ENCODE data around the gene SERHL2. TPM values are rescaled to one million over a fixed set of nuclear protein-coding genes. Genes with fewer than 3 reads are reported as not detected.

SERHL2 gene, protein sequence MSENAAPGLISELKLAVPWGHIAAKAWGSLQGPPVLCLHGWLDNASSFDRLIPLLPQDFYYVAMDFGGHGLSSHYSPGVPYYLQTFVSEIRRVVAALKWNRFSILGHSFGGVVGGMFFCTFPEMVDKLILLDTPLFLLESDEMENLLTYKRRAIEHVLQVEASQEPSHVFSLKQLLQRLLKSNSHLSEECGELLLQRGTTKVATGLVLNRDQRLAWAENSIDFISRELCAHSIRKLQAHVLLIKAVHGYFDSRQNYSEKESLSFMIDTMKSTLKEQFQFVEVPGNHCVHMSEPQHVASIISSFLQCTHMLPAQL
- total RNA-seq (2022; extraction: Qiagen RNA extraction) = 0.17 to 0.45 TPM (median 0.28 TPM) in 5 replicates

DNA sequence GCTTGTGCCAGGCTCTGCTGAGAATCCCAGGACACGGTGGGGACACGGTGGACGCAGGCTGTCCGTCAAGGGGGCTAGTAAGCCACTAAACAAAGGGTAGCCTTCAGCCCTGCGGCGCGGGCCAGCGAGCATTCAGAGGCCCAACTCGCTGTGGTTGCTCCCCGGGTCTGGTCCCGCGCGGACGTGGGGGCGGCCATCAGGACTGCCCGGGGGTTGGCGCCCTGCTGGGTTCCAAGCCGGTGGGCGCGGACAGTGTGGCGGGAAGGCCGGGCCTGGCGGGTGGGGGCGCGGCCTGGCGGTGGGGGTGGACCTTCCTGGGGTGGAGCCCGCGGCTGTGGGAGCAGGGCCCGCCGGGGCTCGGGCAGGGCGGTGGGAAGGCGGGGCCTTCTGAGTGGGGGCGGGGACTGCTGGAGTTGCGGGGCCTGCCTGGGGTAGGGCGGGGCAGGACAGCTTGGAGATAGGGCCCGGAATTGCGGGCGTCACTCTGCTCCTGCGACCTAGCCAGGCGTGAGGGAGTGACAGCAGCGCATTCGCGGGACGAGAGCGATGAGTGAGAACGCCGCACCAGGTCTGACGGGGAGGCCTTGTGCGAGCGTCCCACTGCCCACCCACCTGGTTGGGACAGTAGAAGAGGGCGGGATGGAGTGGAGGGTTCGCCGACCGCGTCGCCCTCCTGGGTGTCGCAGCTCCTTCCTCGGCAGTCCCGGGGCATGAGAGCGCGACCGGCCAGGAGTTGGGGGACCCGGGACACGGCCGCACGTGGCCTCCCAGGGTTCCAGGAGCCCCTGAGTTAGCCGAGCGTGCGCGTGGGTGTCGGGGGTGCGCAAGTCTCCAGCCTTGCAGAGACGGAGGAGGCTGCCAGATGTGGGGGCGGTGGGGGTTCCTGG is at the start of gene SERHL2:
SERHL2 (plus strand) TSS at position 482 of the 887 bp plus-strand sequence; CDS start at position 547, 65 bp downstream.

DNA sequence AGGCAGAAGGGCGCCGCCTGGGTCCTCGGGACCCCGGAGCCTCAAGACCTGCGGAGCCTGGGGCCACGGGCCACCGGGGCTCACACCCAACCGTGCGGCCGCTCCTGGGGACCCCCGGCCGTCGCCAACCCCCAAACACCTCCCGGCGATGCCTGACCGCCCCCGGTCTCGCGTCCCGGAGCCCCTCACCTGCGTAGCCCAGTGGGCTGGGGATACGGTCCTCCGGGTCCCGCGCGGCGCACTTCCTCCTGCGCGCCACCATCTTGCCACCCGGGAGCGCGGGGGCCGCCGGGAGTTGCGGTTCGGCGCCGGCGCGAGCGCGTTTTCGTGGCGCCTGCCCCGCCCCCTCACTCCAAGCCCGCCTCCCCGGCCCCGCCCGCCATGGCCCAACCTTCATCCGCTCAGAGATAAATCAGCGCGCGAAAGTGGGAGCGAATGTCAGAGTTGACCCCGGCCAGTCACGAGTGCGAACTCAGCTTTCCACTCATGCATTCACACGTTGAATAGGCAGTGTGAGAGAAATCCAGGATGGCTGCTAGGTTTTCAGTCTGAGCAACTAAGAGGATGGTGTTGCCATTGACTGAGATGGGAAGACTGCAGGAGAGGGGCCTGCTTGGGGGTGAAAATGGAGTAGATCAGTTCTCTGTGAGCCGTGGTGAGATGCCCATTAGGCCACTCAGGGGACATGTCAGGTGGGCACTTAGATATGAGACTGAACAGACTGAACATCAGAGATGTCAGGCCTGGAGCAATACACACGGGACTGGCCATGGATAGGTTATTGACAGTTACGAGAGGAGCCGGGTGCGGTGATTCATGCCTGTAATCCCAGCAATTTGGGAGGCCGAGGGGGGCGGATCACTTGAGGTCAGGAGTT is 34.0 kb upstream of the SERHL2 start, which contains the start of gene RRP7A:
RRP7A (minus strand) TSS at position 272 of the 877 bp plus-strand sequence; CDS start at position 262, 10 bp downstream.

DNA sequence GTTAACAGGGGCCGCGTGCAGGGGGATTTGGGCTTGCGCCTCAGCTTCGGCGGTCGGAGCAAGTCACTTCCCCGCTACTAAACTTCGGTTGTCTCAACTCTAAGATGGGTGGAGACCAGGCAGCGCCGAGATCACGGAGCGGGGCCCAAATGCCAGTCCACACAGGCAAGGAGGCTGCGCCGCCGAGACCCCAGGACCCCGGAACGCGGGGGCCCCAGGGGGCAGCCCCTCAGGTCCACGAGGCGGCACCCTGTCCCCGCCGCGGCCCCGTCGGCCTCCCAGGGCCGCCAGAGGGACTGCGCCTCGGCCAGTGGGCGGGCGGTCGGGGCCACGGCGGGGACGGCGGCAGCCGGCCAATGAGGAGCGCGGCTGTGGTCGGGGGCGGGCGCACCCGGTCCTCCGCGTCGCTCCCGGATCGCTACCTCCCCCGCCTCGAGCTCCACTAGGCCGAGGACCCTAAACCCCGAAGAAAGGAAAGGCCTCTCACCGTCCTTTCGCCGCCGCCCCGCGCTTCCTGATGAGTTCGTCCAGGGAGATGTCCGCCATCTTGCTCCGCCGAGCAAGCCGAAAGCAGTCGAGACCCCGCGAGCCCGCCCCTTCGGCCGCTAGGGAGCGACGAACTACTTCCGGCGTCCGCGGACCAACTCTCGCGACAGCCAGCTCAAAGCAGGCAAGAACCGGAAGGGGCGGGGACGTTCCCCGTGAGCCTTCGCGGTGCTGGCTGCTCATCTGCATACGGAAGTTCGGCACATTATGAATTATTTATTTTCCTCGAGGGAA is 60.7 kb downstream of the SERHL2 start, which contains the start of gene POLDIP3:
POLDIP3 (minus strand) TSS at position 572 of the 780 bp plus-strand sequence; CDS start at position 546, 26 bp downstream.

Other genes starting within 250 kb of the SERHL2 start
- gene NFAM1, start 121.6 kb upstream of the SERHL2 start, total RNA-seq (2022; extraction: Qiagen RNA extraction) = not detected in 5 replicates
- 46.9 to 56.3 TPM (median 53.4 TPM) in 5 replicates for gene RRP7A, start 34.2 kb upstream of the SERHL2 start, total RNA-seq (2022; extraction: Qiagen RNA extraction)
- 38.0 to 40.5 TPM (median 38.6 TPM) in 5 replicates for gene POLDIP3, start 60.9 kb downstream of the SERHL2 start, total RNA-seq (2022; extraction: Qiagen RNA extraction)
- not detected in 5 replicates for gene ATP5MGL, start 86.6 kb downstream of the SERHL2 start, total RNA-seq (2022; extraction: Qiagen RNA extraction)
- gene CYB5R3, start 95.4 kb downstream of the SERHL2 start, total RNA-seq (2022; extraction: Qiagen RNA extraction) = 96.2 to 136 TPM (median 128 TPM) in 5 replicates
- 20.3 to 28.0 TPM (median 27.2 TPM) in 5 replicates for gene A4GALT, start 166.9 kb downstream of the SERHL2 start, total RNA-seq (2022; extraction: Qiagen RNA extraction)